ENCODE data around the gene KREMEN1.
"Not testable (repeated sequence)": the region's sequence is repeated elsewhere in the genome, so short reads cannot be mapped to it uniquely, and the experiment has no call there.

The KREMEN1 gene

GRCh38 chr22:29072979-29073617 is at the start of gene KREMEN1:
TSS of gene KREMEN1 (plus strand) at chr22:29073035. CDS start at chr22:29073131, 96 bp downstream.
- DNase-seq (ENCODE audit: low read depth in 2 of 2) = no peak

- no peak for DNase-seq (ENCODE audit: low read depth in 2 of 2)
Measured at GRCh38 chr22:29023172-29023796, 49.6 kb upstream of the KREMEN1 start.

GRCh38 chr22:29026579-29026978 is 46.3 kb upstream of the KREMEN1 start:
- DNase-seq (ENCODE audit: low read depth in 2 of 2) = no peak

GRCh38 chr22:29028468-29028867 is 44.4 kb upstream of the KREMEN1 start:
- DNase-seq (ENCODE audit: low read depth in 2 of 2) = no peak

- DNase-seq (ENCODE audit: low read depth in 2 of 2) = no peak
Measured at GRCh38 chr22:29029202-29030000, 43.4 kb upstream of the KREMEN1 start.

GRCh38 chr22:29030016-29030617 is 42.7 kb upstream of the KREMEN1 start:
- DNase-seq (ENCODE audit: low read depth in 2 of 2) = no peak

GRCh38 chr22:29030618-29031226 is 42.1 kb upstream of the KREMEN1 start:
- no peak for DNase-seq (ENCODE audit: low read depth in 2 of 2)

GRCh38 chr22:29031227-29032011 is 41.4 kb upstream of the KREMEN1 start:
- no peak for DNase-seq (ENCODE audit: low read depth in 2 of 2)

GRCh38 chr22:29032014-29032475 is 40.8 kb upstream of the KREMEN1 start:
- no peak for DNase-seq (ENCODE audit: low read depth in 2 of 2)

GRCh38 chr22:29032584-29032983 is 40.3 kb upstream of the KREMEN1 start:
- no peak for DNase-seq (ENCODE audit: low read depth in 2 of 2)

- no peak for DNase-seq (ENCODE audit: low read depth in 2 of 2)
Measured at GRCh38 chr22:29037340-29037932, 35.4 kb upstream of the KREMEN1 start.

GRCh38 chr22:29039148-29039547 is 33.7 kb upstream of the KREMEN1 start:
- no peak for DNase-seq (ENCODE audit: low read depth in 2 of 2)

- DNase-seq (ENCODE audit: low read depth in 2 of 2) = not testable (repeated sequence)
Measured at GRCh38 chr22:29039684-29040083, 33.2 kb upstream of the KREMEN1 start.

GRCh38 chr22:29040385-29041275 is 32.2 kb upstream of the KREMEN1 start:
- peak; percentile 34 to 51 for DNase-seq (ENCODE audit: low read depth in 2 of 2)

- no peak for DNase-seq (ENCODE audit: low read depth in 2 of 2)
Measured at GRCh38 chr22:29041408-29041807, 31.4 kb upstream of the KREMEN1 start.

- no peak for DNase-seq (ENCODE audit: low read depth in 2 of 2)
Measured at GRCh38 chr22:29043906-29044575, 28.8 kb upstream of the KREMEN1 start.

- no peak for DNase-seq (ENCODE audit: low read depth in 2 of 2)
Measured at GRCh38 chr22:29044657-29045176, 28.1 kb upstream of the KREMEN1 start.

GRCh38 chr22:29048822-29049654 is 23.8 kb upstream of the KREMEN1 start:
- DNase-seq (ENCODE audit: low read depth in 2 of 2) = no peak
